GM12801 (cell line): ENCODE data around the gene KBTBD13.

Source experiments
- TF ChIP-seq, protein P1 (sequence below): IDR thresholded peaks from one replicate; pipeline ENCODE4 v1.5.1; 2011; ENCODE audit warnings: control low read depth; ENCODE audit not compliant: insufficient read length; ENCODE audit errors: extremely low read depth

KBTBD13 gene

GRCh38 chr15:65097651-65098263 lies 21.2 kb downstream of the KBTBD13 start:
- TF ChIP-seq, protein P1, sequence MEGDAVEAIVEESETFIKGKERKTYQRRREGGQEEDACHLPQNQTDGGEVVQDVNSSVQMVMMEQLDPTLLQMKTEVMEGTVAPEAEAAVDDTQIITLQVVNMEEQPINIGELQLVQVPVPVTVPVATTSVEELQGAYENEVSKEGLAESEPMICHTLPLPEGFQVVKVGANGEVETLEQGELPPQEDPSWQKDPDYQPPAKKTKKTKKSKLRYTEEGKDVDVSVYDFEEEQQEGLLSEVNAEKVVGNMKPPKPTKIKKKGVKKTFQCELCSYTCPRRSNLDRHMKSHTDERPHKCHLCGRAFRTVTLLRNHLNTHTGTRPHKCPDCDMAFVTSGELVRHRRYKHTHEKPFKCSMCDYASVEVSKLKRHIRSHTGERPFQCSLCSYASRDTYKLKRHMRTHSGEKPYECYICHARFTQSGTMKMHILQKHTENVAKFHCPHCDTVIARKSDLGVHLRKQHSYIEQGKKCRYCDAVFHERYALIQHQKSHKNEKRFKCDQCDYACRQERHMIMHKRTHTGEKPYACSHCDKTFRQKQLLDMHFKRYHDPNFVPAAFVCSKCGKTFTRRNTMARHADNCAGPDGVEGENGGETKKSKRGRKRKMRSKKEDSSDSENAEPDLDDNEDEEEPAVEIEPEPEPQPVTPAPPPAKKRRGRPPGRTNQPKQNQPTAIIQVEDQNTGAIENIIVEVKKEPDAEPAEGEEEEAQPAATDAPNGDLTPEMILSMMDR, result no peak

DNA sequence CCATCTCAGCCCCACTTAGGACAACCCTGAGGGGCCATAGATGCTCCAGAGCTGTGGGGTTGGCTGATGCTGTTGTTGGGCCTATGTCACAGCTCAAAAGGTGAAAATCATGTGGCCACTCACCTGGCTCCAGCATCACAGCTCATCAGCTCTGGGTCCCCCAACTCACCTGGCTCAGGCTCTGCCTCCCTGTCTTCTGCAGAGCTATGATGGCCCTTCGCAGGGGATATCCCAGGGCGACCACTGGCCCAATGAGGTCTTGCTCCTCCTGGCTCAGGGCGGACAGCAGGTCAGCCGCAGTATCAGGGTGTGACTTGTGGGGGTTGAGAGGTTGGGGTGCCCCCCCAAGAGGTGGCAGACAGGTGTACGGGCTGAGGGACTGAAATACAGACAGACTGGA lies 22.8 kb downstream of the KBTBD13 start:
- TF ChIP-seq, protein P1, result no peak

- TF ChIP-seq, protein P1, result no peak
These were observed 23.9 kb downstream of the KBTBD13 start for GRCh38 chr15:65100442-65100841.

- TF ChIP-seq, protein P1, result no peak
These were observed 24.9 kb downstream of the KBTBD13 start for GRCh38 chr15:65101411-65101890.

GRCh38 chr15:65101891-65102708 lies 25.6 kb downstream of the KBTBD13 start:
- TF ChIP-seq, protein P1, result no peak

DNA sequence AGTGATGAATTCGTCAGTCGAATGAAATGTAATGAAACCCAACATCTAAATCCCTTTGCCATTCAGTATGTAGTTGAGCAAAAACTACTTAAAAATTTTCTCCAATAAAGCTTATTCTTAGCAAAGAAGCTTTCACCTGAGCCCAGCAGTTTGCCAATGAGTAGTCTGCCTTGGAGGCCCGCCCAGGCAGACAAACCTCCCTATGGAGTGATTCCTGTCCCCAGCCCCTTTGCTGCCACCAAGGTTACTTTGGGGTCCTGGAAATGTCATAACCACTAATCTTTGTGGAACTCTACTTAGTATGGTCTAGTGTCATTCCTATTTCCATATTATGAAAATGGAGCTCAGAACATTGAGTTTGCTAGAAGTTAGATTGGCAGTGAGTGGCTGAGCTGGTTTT lies 26.4 kb downstream of the KBTBD13 start:
- TF ChIP-seq, protein P1, result no peak

DNA sequence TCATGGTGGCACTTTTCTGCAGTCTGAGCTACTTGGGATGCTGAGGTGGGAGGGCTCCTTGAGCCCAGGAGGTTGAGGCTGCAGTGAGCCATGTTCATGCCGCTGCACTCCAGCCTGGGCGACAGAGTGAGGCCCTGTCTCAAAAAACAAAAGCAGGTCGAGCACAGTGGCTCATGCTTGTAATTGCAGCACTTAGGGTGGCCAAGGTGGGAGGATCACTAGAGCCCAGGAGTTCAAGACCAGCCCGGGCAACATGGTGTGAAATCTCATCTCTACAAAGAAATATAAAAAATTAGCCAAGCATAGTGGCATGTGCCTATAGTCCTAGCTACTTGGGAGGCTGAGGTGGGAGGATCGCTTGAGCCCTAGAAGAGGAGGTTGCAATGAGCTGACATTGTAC lies 28.5 kb downstream of the KBTBD13 start:
- TF ChIP-seq, protein P1, result no peak
